ENCODE measurements around the gene NCEH1.
"Not testable (repeated sequence)": the region's sequence is repeated elsewhere in the genome, so short reads cannot be mapped to it uniquely, and the experiment has no call there.

NCEH1 gene

GRCh38 chr3:172710664-172711453 lies at the start of gene NCEH1:
TSS of gene NCEH1 (minus strand) at chr3:172711067. CDS start at chr3:172710984, 83 bp downstream.
- Histone ChIP-seq H3K4me1 (ENCODE audit: control insufficient read depth, insufficient read depth, low read length) (peaks cover 29% of the 10 kb centered on the region), H3K27me3 (replicated peaks; ENCODE audit: control insufficient read depth, insufficient read depth, low read length) (peaks cover under 1% of the 10 kb centered on the region), H3K36me3 (ENCODE audit: control insufficient read depth, insufficient read depth, low read length, severe bottlenecking) (no peaks in the 10 kb centered on the region), H3K9ac (ENCODE audit: low read length) (peak within 1 kb of the TSS; percentile 91), H3K4me3 (ENCODE audit: low read length) (peak within 1 kb of the TSS; percentile 99), H3K9me3 (ENCODE audit: control insufficient read depth, low read length) (no peaks in the 10 kb centered on the region)
- DNase-seq (ENCODE audit: low read depth): peak; percentile 98

GRCh38 chr3:172760416-172760815 lies 49.5 kb upstream of the NCEH1 start:
- not testable (repeated sequence) for H3K27me3 ChIP-seq (replicated peaks; ENCODE audit: control insufficient read depth, insufficient read depth, low read length); H3K9me3 ChIP-seq (ENCODE audit: control insufficient read depth, low read length); H3K4me3 ChIP-seq (ENCODE audit: low read length); H3K4me1 ChIP-seq (ENCODE audit: control insufficient read depth, insufficient read depth, low read length); H3K9ac ChIP-seq (ENCODE audit: low read length); DNase-seq (ENCODE audit: low read depth)
- peaks cover 32% of the 10 kb centered on the region for H3K36me3 ChIP-seq (ENCODE audit: control insufficient read depth, insufficient read depth, low read length, severe bottlenecking)

- Histone ChIP-seq H3K9ac (ENCODE audit: low read length) (no peak overlapping the region), H3K4me1 (ENCODE audit: control insufficient read depth, insufficient read depth, low read length) (peaks cover 19% of the 10 kb centered on the region), H3K27me3 (replicated peaks; ENCODE audit: control insufficient read depth, insufficient read depth, low read length) (no peaks in the 10 kb centered on the region), H3K9me3 (ENCODE audit: control insufficient read depth, low read length) (no peaks in the 10 kb centered on the region), H3K36me3 (ENCODE audit: control insufficient read depth, insufficient read depth, low read length, severe bottlenecking) (no peaks in the 10 kb centered on the region), H3K4me3 (ENCODE audit: low read length) (no peak overlapping the region)
- DNase-seq (ENCODE audit: low read depth): no peak
Observed at GRCh38 chr3:172753125-172753524, 42.3 kb upstream of the NCEH1 start.

GRCh38 chr3:172752651-172753050 lies 41.8 kb upstream of the NCEH1 start:
- H3K36me3 ChIP-seq (ENCODE audit: control insufficient read depth, insufficient read depth, low read length, severe bottlenecking): no peaks in the 10 kb centered on the region
- peaks cover 19% of the 10 kb centered on the region for H3K4me1 ChIP-seq (ENCODE audit: control insufficient read depth, insufficient read depth, low read length)
- DNase-seq (ENCODE audit: low read depth): no peak
- H3K9me3 ChIP-seq (ENCODE audit: control insufficient read depth, low read length): no peaks in the 10 kb centered on the region
- no peak overlapping the region for H3K4me3 ChIP-seq (ENCODE audit: low read length)
- H3K27me3 ChIP-seq (replicated peaks; ENCODE audit: control insufficient read depth, insufficient read depth, low read length): no peaks in the 10 kb centered on the region
- H3K9ac ChIP-seq (ENCODE audit: low read length): no peak overlapping the region

GRCh38 chr3:172751175-172751704 lies 40.4 kb upstream of the NCEH1 start:
- Histone ChIP-seq H3K4me3 (ENCODE audit: low read length) (peak overlapping the region; percentile 98), H3K9ac (ENCODE audit: low read length) (peak overlapping the region; percentile 96), H3K4me1 (ENCODE audit: control insufficient read depth, insufficient read depth, low read length) (peaks cover 19% of the 10 kb centered on the region), H3K36me3 (ENCODE audit: control insufficient read depth, insufficient read depth, low read length, severe bottlenecking) (no peaks in the 10 kb centered on the region), H3K27me3 (replicated peaks; ENCODE audit: control insufficient read depth, insufficient read depth, low read length) (no peaks in the 10 kb centered on the region), H3K9me3 (ENCODE audit: control insufficient read depth, low read length) (no peaks in the 10 kb centered on the region)
- peak; percentile 60 for DNase-seq (ENCODE audit: low read depth)

- H3K36me3 ChIP-seq (ENCODE audit: control insufficient read depth, insufficient read depth, low read length, severe bottlenecking): no peaks in the 10 kb centered on the region
Observed at GRCh38 chr3:172750368-172751174, 39.7 kb upstream of the NCEH1 start, which contains the start of gene ECT2. TSS of gene ECT2 (plus strand) at chr3:172750726. CDS start at chr3:172754531, 3,805 bp downstream.

GRCh38 chr3:172750069-172750367 lies 39.2 kb upstream of the NCEH1 start:
- Histone ChIP-seq H3K4me1 (ENCODE audit: control insufficient read depth, insufficient read depth, low read length) (peaks cover 19% of the 10 kb centered on the region), H3K9me3 (ENCODE audit: control insufficient read depth, low read length) (no peaks in the 10 kb centered on the region), H3K36me3 (ENCODE audit: control insufficient read depth, insufficient read depth, low read length, severe bottlenecking) (no peaks in the 10 kb centered on the region), H3K27me3 (replicated peaks; ENCODE audit: control insufficient read depth, insufficient read depth, low read length) (no peaks in the 10 kb centered on the region), H3K9ac (ENCODE audit: low read length) (peak overlapping the region; percentile 96), H3K4me3 (ENCODE audit: low read length) (peak overlapping the region; percentile 98)
- DNase-seq (ENCODE audit: low read depth): no peak

More at GRCh38 chr3:172750368-172751174, 39.7 kb upstream of the NCEH1 start, which contains the start of gene ECT2:
- H3K9me3 ChIP-seq (ENCODE audit: control insufficient read depth, low read length): no peaks in the 10 kb centered on the region
- peaks cover 19% of the 10 kb centered on the region for H3K4me1 ChIP-seq (ENCODE audit: control insufficient read depth, insufficient read depth, low read length)
- H3K4me3 ChIP-seq (ENCODE audit: low read length): peak within 1 kb of the TSS; percentile 98
- peak within 1 kb of the TSS; percentile 96 for H3K9ac ChIP-seq (ENCODE audit: low read length)
- peak; percentile 100 for DNase-seq (ENCODE audit: low read depth)
- no peaks in the 10 kb centered on the region for H3K27me3 ChIP-seq (replicated peaks; ENCODE audit: control insufficient read depth, insufficient read depth, low read length)

GRCh38 chr3:172749230-172749965 lies 38.5 kb upstream of the NCEH1 start:
- H3K4me3 ChIP-seq (ENCODE audit: low read length): peak overlapping the region; percentile 98

GRCh38 chr3:172746475-172746874 lies 35.6 kb upstream of the NCEH1 start:
- H3K9ac ChIP-seq (ENCODE audit: low read length): no peak overlapping the region
- H3K4me1 ChIP-seq (ENCODE audit: control insufficient read depth, insufficient read depth, low read length): peaks cover 15% of the 10 kb centered on the region
- no peak overlapping the region for H3K4me3 ChIP-seq (ENCODE audit: low read length)
- no peaks in the 10 kb centered on the region for H3K27me3 ChIP-seq (replicated peaks; ENCODE audit: control insufficient read depth, insufficient read depth, low read length)
- DNase-seq (ENCODE audit: low read depth): peak; percentile 41
- no peaks in the 10 kb centered on the region for H3K9me3 ChIP-seq (ENCODE audit: control insufficient read depth, low read length)
- H3K36me3 ChIP-seq (ENCODE audit: control insufficient read depth, insufficient read depth, low read length, severe bottlenecking): no peaks in the 10 kb centered on the region

More at GRCh38 chr3:172749230-172749965, 38.5 kb upstream of the NCEH1 start:
- Histone ChIP-seq H3K9me3 (ENCODE audit: control insufficient read depth, low read length) (no peaks in the 10 kb centered on the region), H3K9ac (ENCODE audit: low read length) (peak overlapping the region; percentile 96), H3K27me3 (replicated peaks; ENCODE audit: control insufficient read depth, insufficient read depth, low read length) (no peaks in the 10 kb centered on the region), H3K36me3 (ENCODE audit: control insufficient read depth, insufficient read depth, low read length, severe bottlenecking) (no peaks in the 10 kb centered on the region), H3K4me1 (ENCODE audit: control insufficient read depth, insufficient read depth, low read length) (peaks cover 19% of the 10 kb centered on the region)
- peak; percentile 92 for DNase-seq (ENCODE audit: low read depth)

GRCh38 chr3:172739462-172739861 lies 28.6 kb upstream of the NCEH1 start:
- H3K4me3 ChIP-seq (ENCODE audit: low read length): no peak overlapping the region
- no peaks in the 10 kb centered on the region for H3K27me3 ChIP-seq (replicated peaks; ENCODE audit: control insufficient read depth, insufficient read depth, low read length)
- no peak for DNase-seq (ENCODE audit: low read depth)
- no peaks in the 10 kb centered on the region for H3K36me3 ChIP-seq (ENCODE audit: control insufficient read depth, insufficient read depth, low read length, severe bottlenecking)
- H3K9me3 ChIP-seq (ENCODE audit: control insufficient read depth, low read length): no peaks in the 10 kb centered on the region
- no peak overlapping the region for H3K9ac ChIP-seq (ENCODE audit: low read length)
- no peaks in the 10 kb centered on the region for H3K4me1 ChIP-seq (ENCODE audit: control insufficient read depth, insufficient read depth, low read length)
